ENCODE data around the gene TRPC5OS. TPM values are rescaled to one million over a fixed set of nuclear protein-coding genes. Genes with fewer than 3 reads are reported as not detected.

TRPC5OS gene
- polyA plus RNA-seq, 1 donor (not counting 4 experiments of a cell fraction or from before 2014, with no cell fraction given): not detected

GRCh38 chrX:111861605-111862004, 14.4 kb upstream of the TRPC5OS start:
- H3K9me1 ChIP-seq (ENCODE audit: control insufficient read depth, extremely low read depth, insufficient read depth, low read length): no peaks in the 10 kb centered on the region
- H3K4me1 ChIP-seq (ENCODE audit: control insufficient read depth, extremely low read depth, insufficient read depth, low read length): no peaks in the 10 kb centered on the region
- H3K27me3 ChIP-seq (ENCODE audit: control insufficient read depth, extremely low read depth, insufficient read depth, low read length): no peaks in the 10 kb centered on the region
- no peaks in the 10 kb centered on the region for H3K79me2 ChIP-seq (ENCODE audit: control insufficient read depth, insufficient read depth, low read length)
- no peak overlapping the region for H3K4me3 ChIP-seq (ENCODE audit: control insufficient read depth in 2 of 3, extremely low read depth in 1 of 3, insufficient read depth in 2 of 3, low read depth in 1 of 3, low read length in 3 of 3)
- DNase-seq (ENCODE audit: low read depth, low spot score) (no peak), FAIRE-seq (no peak)
- H3K27ac ChIP-seq (ENCODE audit: control insufficient read depth, insufficient read depth, low read length): no peak overlapping the region
- H3K36me3 ChIP-seq (ENCODE audit: control insufficient read depth in 2 of 2, extremely low read depth in 1 of 2, insufficient read depth in 2 of 2, low read length in 2 of 2): no peaks in the 10 kb centered on the region
- TF ChIP-seq EZH2 (IDR thresholded peaks at IDR 0.05; ENCODE audit: low read length) (no peak), CTCF (optimal IDR thresholded peaks at IDR 0.05 in 1 of 3, IDR thresholded peaks at IDR 0.05 in 1 of 3, conservative IDR thresholded peaks at IDR 0.05 in 1 of 3; ENCODE audit: extremely low read depth in 1 of 3, insufficient read depth in 2 of 3, low read length in 3 of 3) (no peak)
- H3K9me3 ChIP-seq (ENCODE audit: control insufficient read depth, low read depth, low read length): no peaks in the 10 kb centered on the region
- dilution Hi-C loops (cut with MboI; ENCODE audit: extremely low pct_ligation_motif_present, low sequenced_read_pairs): no loop called here
- H2AFZ ChIP-seq (ENCODE audit: control insufficient read depth, low read length): no peak overlapping the region
- no peak overlapping the region for H3K9ac ChIP-seq (ENCODE audit: control insufficient read depth, extremely low read depth, insufficient read depth, low read length)
- no peaks in the 10 kb centered on the region for H4K20me1 ChIP-seq (ENCODE audit: control insufficient read depth, extremely low read depth, insufficient read depth, low read length)
- H3K4me2 ChIP-seq (ENCODE audit: control insufficient read depth, extremely low read depth, insufficient read depth, low read depth, low read length): no peak overlapping the region

GRCh38 chrX:111867236-111867635, 8.7 kb upstream of the TRPC5OS start:
- no peak overlapping the region for H3K9ac ChIP-seq (ENCODE audit: control insufficient read depth, extremely low read depth, insufficient read depth, low read length)
- TF ChIP-seq EZH2 (IDR thresholded peaks at IDR 0.05; ENCODE audit: low read length): no peak
- TF ChIP-seq CTCF (optimal IDR thresholded peaks at IDR 0.05 in 1 of 3, IDR thresholded peaks at IDR 0.05 in 1 of 3, conservative IDR thresholded peaks at IDR 0.05 in 1 of 3; ENCODE audit: extremely low read depth in 1 of 3, insufficient read depth in 2 of 3, low read length in 3 of 3): no peak
- H4K20me1 ChIP-seq (ENCODE audit: control insufficient read depth, extremely low read depth, insufficient read depth, low read length): no peaks in the 10 kb centered on the region
- no peak overlapping the region for H3K4me3 ChIP-seq (ENCODE audit: control insufficient read depth in 2 of 3, extremely low read depth in 1 of 3, insufficient read depth in 2 of 3, low read depth in 1 of 3, low read length in 3 of 3)
- H3K9me3 ChIP-seq (ENCODE audit: control insufficient read depth, low read depth, low read length): no peaks in the 10 kb centered on the region
- H3K4me2 ChIP-seq (ENCODE audit: control insufficient read depth, extremely low read depth, insufficient read depth, low read depth, low read length): no peak overlapping the region
- DNase-seq (ENCODE audit: low read depth, low spot score) (no peak), FAIRE-seq (no peak)
- dilution Hi-C loops (cut with MboI; ENCODE audit: extremely low pct_ligation_motif_present, low sequenced_read_pairs): no loop called here
- H3K79me2 ChIP-seq (ENCODE audit: control insufficient read depth, insufficient read depth, low read length): no peaks in the 10 kb centered on the region
- peaks cover 2% of the 10 kb centered on the region for H3K4me1 ChIP-seq (ENCODE audit: control insufficient read depth, extremely low read depth, insufficient read depth, low read length)
- H3K36me3 ChIP-seq (ENCODE audit: control insufficient read depth in 2 of 2, extremely low read depth in 1 of 2, insufficient read depth in 2 of 2, low read length in 2 of 2): no peaks in the 10 kb centered on the region
- no peaks in the 10 kb centered on the region for H3K9me1 ChIP-seq (ENCODE audit: control insufficient read depth, extremely low read depth, insufficient read depth, low read length)
- H2AFZ ChIP-seq (ENCODE audit: control insufficient read depth, low read length): no peak overlapping the region
- no peak overlapping the region for H3K27ac ChIP-seq (ENCODE audit: control insufficient read depth, insufficient read depth, low read length)
- peaks cover 4% of the 10 kb centered on the region for H3K27me3 ChIP-seq (ENCODE audit: control insufficient read depth, extremely low read depth, insufficient read depth, low read length)
